HepG2 (cell line): ENCODE data around the gene PMM2. TPM values are rescaled to one million over a fixed set of nuclear protein-coding genes. Genes with fewer than 3 reads are reported as not detected.

Experiments used
- CEBPG ChIP-seq: IDR thresholded peaks from 2 replicates; pipeline ENCODE4 v1.6.1; 2016
- KAT7 ChIP-seq: IDR thresholded peaks from 2 replicates; pipeline ENCODE4 v1.6.1; 2018; ENCODE audit warnings: borderline replicate concordance, missing compliant biosample characterization
- KDM4B ChIP-seq: sonication (generic); formaldehyde crosslinking; IDR thresholded peaks from 2 replicates; pipeline ENCODE4 v1.4.0; 2020; ENCODE audit warnings: missing genetic modification reagents
- KDM6A ChIP-seq: IDR thresholded peaks from 2 replicates; pipeline ENCODE4 v1.6.1; 2016; ENCODE audit warnings: low read depth
- SPEN ChIP-seq: sonication (generic); formaldehyde crosslinking; IDR thresholded peaks from 2 replicates; pipeline ENCODE4 v1.5.1; 2020; ENCODE audit warnings: low read depth, mild to moderate bottlenecking, missing genetic modification reagents
- SRY ChIP-seq: sonication (generic); formaldehyde crosslinking; IDR thresholded peaks from 2 replicates; pipeline ENCODE4 v1.8.0; 2022; ENCODE audit warnings: mild to moderate bottlenecking, missing genetic modification reagents
- THAP11 ChIP-seq: IDR thresholded peaks from 2 replicates; pipeline ENCODE4 v1.6.1; 2016; ENCODE audit warnings: missing biosample characterization, missing genetic modification reagents
- ZFP82 ChIP-seq: sonication (generic); formaldehyde crosslinking; IDR thresholded peaks from 2 replicates; pipeline ENCODE4 v1.5.1; 2020; ENCODE audit warnings: mild to moderate bottlenecking, missing genetic modification reagents, borderline replicate concordance
- ZMYM3 ChIP-seq: sonication (generic); formaldehyde crosslinking; IDR thresholded peaks from 2 replicates; pipeline ENCODE4 v1.5.1; 2020; ENCODE audit warnings: mild to moderate bottlenecking, missing genetic modification reagents
- ZNF335 ChIP-seq: sonication (generic); formaldehyde crosslinking; IDR thresholded peaks from 2 replicates; pipeline ENCODE4 v1.4.0; 2020; ENCODE audit warnings: missing genetic modification reagents
- ZNF619 ChIP-seq: sonication (generic); formaldehyde crosslinking; IDR thresholded peaks from 2 replicates; pipeline ENCODE4 v1.4.0; 2020; ENCODE audit warnings: mild to moderate bottlenecking, missing genetic modification reagents
- ZSCAN9 ChIP-seq: IDR thresholded peaks from 2 replicates; pipeline ENCODE4 v1.6.1; 2016; ENCODE audit warnings: borderline replicate concordance
- polyA plus RNA-seq, 8 experiments: library from polyadenylated mRNA; depleted of rRNA in 3 of 8; stranded (reverse) in 7 of 8; unstranded in 1 of 8; fragments of >200 nt; fragmentation: Illumina TruSeq in 4 of 8; extraction: Trizol in 4 of 8; gene quantifications; 2 replicates each; pipeline versions ENCODE4 v1.2.1 to v1.2.3, GENCODE V29; 2011 to 2016; ENCODE audit warnings: low read depth in 4 of 8, missing spikeins in 1 of 8, mixed read lengths in 1 of 8; ENCODE audit not compliant: insufficient read depth in 1 of 8
- total RNA-seq, 5 experiments: library from RNA; depleted of rRNA; stranded (reverse); fragments of >200 nt; fragmentation: Illumina TruSeq; extraction: Trizol; gene quantifications; 2 replicates each; pipeline ENCODE4 v1.2.3, GENCODE V29; 2016; ENCODE audit warnings: low read depth in 1 of 5
- TF ChIP-seq, protein P1 (sequence below): sonication (generic); formaldehyde crosslinking; IDR thresholded peaks from 2 replicates; pipeline ENCODE4 v1.8.0; 2022; ENCODE audit warnings: mild to moderate bottlenecking, missing genetic modification reagents, moderate library complexity
- TF ChIP-seq, protein P2 (sequence below): sonication (generic); formaldehyde crosslinking; IDR thresholded peaks from 2 replicates; pipeline ENCODE4 v1.4.0; 2020; ENCODE audit warnings: missing genetic modification reagents
- TF ChIP-seq, protein P3 (sequence below): IDR thresholded peaks from 2 replicates; pipeline ENCODE4 v1.6.1; 2016; ENCODE audit warnings: low read depth, missing genetic modification reagents, missing compliant biosample characterization
- TF ChIP-seq, protein P4 (sequence below): sonication (generic); formaldehyde crosslinking; IDR thresholded peaks from 2 replicates; pipeline ENCODE4 v1.4.0; 2020; ENCODE audit warnings: missing genetic modification reagents, mild to moderate bottlenecking, borderline replicate concordance
- TF ChIP-seq, protein P5 (sequence below): sonication (generic); formaldehyde crosslinking; IDR thresholded peaks from 2 replicates; pipeline ENCODE4 v1.5.1; 2020; ENCODE audit warnings: missing genetic modification reagents, mild to moderate bottlenecking, borderline replicate concordance
- TF ChIP-seq, protein P6 (sequence below): IDR thresholded peaks from 2 replicates; pipeline ENCODE4 v1.6.1; 2012; ENCODE audit warnings: inconsistent platforms

The PMM2 gene
- total and polyA plus RNA-seq, 2 of the 13 experiments (the other 11 are each of a cell fraction or from before 2014, with no cell fraction given) = 52.2 to 93.7 TPM

DNA sequence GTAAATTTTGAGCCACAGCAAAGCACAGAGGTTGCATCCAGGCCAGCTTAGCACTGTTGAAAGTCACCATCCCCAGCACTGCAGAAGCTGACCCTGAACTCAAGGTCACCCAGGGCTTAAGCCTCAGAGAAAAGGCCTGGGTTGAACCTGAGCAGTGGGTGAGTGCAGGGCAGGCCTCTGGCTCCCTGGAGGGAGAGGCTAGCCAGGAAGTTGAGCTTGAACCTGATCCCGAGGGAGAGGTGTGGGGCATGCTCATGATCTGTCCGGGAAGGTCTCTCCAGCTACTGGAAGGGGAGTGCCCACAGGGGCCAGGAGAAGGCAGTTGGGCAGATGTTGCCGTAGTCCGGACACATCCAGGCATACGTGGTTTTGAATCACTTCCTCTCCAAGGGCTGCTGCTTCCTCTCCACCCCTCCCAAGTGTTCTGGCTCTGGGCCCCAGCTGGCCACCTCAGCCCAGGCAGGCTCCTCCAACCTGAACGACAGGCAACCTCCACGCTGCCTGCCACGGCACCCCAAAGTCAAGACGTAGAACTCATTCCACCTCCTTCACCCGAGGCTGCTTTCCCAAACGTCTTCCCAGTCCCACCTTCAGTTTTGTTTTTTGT, 52.7 kb downstream of the PMM2 start (continued):
- TF ChIP-seq ZFP82 (CRISPR knock-in tag) (0 out of 2 replicates have a peak, but pooled peaks have one; percentile 16), KAT7 (CRISPR knock-in tag) (0 out of 2 replicates have a peak, but pooled peaks have one; percentile 46), SRY (CRISPR knock-in tag) (0 out of 2 replicates have a peak, but pooled peaks have one; percentile 70), THAP11 (CRISPR knock-in tag) (peak; percentile 74), SPEN (CRISPR knock-in tag) (peak; percentile 89), CEBPG (CRISPR knock-in tag) (peak; percentile 61), KDM4B (CRISPR knock-in tag) (peak; percentile 84), ZSCAN9 (CRISPR knock-in tag) (peak; percentile 91; the same call in 1 of the 2 replicates), ZNF619 (CRISPR knock-in tag) (peak; percentile 81; the same call in 1 of the 2 replicates), ZNF335 (peak; percentile 89), ZMYM3 (peak; percentile 86), KDM6A (CRISPR knock-in tag) (peak; percentile 34; the same call in 1 of the 2 replicates)
- TF ChIP-seq, protein P1, sequence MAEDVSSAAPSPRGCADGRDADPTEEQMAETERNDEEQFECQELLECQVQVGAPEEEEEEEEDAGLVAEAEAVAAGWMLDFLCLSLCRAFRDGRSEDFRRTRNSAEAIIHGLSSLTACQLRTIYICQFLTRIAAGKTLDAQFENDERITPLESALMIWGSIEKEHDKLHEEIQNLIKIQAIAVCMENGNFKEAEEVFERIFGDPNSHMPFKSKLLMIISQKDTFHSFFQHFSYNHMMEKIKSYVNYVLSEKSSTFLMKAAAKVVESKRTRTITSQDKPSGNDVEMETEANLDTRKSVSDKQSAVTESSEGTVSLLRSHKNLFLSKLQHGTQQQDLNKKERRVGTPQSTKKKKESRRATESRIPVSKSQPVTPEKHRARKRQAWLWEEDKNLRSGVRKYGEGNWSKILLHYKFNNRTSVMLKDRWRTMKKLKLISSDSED (CRISPR knock-in tag) = no peak
- TF ChIP-seq, protein P2, sequence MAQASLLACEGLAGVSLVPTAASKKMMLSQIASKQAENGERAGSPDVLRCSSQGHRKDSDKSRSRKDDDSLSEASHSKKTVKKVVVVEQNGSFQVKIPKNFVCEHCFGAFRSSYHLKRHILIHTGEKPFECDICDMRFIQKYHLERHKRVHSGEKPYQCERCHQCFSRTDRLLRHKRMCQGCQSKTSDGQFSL (CRISPR knock-in tag) = peak; percentile 53; the same call in 1 of the 2 replicates
- TF ChIP-seq, protein P3, sequence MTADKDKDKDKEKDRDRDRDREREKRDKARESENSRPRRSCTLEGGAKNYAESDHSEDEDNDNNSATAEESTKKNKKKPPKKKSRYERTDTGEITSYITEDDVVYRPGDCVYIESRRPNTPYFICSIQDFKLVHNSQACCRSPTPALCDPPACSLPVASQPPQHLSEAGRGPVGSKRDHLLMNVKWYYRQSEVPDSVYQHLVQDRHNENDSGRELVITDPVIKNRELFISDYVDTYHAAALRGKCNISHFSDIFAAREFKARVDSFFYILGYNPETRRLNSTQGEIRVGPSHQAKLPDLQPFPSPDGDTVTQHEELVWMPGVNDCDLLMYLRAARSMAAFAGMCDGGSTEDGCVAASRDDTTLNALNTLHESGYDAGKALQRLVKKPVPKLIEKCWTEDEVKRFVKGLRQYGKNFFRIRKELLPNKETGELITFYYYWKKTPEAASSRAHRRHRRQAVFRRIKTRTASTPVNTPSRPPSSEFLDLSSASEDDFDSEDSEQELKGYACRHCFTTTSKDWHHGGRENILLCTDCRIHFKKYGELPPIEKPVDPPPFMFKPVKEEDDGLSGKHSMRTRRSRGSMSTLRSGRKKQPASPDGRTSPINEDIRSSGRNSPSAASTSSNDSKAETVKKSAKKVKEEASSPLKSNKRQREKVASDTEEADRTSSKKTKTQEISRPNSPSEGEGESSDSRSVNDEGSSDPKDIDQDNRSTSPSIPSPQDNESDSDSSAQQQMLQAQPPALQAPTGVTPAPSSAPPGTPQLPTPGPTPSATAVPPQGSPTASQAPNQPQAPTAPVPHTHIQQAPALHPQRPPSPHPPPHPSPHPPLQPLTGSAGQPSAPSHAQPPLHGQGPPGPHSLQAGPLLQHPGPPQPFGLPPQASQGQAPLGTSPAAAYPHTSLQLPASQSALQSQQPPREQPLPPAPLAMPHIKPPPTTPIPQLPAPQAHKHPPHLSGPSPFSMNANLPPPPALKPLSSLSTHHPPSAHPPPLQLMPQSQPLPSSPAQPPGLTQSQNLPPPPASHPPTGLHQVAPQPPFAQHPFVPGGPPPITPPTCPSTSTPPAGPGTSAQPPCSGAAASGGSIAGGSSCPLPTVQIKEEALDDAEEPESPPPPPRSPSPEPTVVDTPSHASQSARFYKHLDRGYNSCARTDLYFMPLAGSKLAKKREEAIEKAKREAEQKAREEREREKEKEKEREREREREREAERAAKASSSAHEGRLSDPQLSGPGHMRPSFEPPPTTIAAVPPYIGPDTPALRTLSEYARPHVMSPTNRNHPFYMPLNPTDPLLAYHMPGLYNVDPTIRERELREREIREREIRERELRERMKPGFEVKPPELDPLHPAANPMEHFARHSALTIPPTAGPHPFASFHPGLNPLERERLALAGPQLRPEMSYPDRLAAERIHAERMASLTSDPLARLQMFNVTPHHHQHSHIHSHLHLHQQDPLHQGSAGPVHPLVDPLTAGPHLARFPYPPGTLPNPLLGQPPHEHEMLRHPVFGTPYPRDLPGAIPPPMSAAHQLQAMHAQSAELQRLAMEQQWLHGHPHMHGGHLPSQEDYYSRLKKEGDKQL (CRISPR knock-in tag) = peak; percentile 77
- TF ChIP-seq, protein P4, sequence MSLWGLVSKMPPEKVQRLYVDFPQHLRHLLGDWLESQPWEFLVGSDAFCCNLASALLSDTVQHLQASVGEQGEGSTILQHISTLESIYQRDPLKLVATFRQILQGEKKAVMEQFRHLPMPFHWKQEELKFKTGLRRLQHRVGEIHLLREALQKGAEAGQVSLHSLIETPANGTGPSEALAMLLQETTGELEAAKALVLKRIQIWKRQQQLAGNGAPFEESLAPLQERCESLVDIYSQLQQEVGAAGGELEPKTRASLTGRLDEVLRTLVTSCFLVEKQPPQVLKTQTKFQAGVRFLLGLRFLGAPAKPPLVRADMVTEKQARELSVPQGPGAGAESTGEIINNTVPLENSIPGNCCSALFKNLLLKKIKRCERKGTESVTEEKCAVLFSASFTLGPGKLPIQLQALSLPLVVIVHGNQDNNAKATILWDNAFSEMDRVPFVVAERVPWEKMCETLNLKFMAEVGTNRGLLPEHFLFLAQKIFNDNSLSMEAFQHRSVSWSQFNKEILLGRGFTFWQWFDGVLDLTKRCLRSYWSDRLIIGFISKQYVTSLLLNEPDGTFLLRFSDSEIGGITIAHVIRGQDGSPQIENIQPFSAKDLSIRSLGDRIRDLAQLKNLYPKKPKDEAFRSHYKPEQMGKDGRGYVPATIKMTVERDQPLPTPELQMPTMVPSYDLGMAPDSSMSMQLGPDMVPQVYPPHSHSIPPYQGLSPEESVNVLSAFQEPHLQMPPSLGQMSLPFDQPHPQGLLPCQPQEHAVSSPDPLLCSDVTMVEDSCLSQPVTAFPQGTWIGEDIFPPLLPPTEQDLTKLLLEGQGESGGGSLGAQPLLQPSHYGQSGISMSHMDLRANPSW (CRISPR knock-in tag) = 0 out of 2 replicates have a peak, but pooled peaks have one; percentile 20
- TF ChIP-seq, protein P5, sequence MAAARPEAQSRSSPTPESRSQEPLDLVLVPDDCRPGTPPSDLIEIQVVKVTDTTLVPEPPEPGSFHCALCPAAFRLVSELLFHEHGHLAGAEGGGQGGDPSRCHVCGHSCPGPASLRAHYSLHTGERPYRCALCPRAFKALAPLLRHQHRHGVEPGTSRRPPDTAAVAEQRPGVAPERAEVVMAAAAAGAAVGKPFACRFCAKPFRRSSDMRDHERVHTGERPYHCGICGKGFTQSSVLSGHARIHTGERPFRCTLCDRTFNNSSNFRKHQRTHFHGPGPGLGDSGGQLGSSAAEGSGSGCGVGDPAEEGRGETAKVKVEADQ (CRISPR knock-in tag) = peak; percentile 91
- TF ChIP-seq, protein P6, sequence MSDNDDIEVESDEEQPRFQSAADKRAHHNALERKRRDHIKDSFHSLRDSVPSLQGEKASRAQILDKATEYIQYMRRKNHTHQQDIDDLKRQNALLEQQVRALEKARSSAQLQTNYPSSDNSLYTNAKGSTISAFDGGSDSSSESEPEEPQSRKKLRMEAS = peak; percentile 42; the same call in 1 of the 2 replicates
